HL-60 (cell line): ENCODE results near the gene CCDC88B.

Source experiments
- CTCF ChIP-seq: IDR thresholded peaks from one replicate; pipeline ENCODE4 v1.5.1; 2011; ENCODE audit warnings: low read length, control low read depth, inconsistent platforms; ENCODE audit not compliant: insufficient read depth
- GABPA ChIP-seq: IDR thresholded peaks from 2 replicates; pipeline ENCODE4 v1.6.1; 2012; ENCODE audit warnings: low read depth
- POLR2AphosphoS5 ChIP-seq: IDR thresholded peaks from 2 replicates; pipeline ENCODE4 v1.6.1; 2012; ENCODE audit warnings: low read depth

GRCh38 chr11:64337538-64338249 lies 2.3 kb upstream of the CCDC88B start:
- TF ChIP-seq CTCF (no peak), POLR2AphosphoS5 (no peak), GABPA (no peak)
